Measurements from ENCODE around the gene KCNJ11.

DNA sequence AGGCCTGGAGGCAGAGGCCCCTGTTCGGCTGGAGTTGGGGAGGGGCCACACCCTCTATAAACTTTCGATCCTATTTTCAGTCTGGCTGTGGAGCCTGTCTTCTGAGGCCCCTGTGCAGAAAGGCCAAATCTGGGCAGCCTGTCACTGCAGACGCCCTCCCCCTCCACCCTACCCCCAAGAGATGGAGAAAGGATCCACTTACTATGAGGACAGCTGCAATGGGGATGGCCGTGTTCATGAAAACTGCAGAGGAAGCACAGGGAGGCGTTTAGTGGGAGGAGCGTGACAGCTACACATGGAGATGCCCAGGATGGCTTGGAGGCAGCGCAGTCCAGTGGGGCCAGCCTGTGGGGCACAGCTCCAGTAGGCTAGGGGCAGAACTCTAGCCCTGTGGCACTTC is 43.5 kb upstream of the KCNJ11 start:
- TF ChIP-seq POLR2A (IDR thresholded peaks at IDR 0.05; ENCODE audit: low read depth, low read length) = no peak
- no peak for TF ChIP-seq CTCF (IDR thresholded peaks at IDR 0.05; ENCODE audit: extremely low read depth in 1 of 2, insufficient read depth in 1 of 2, low read depth in 1 of 2, low read length in 2 of 2)
- no peak for TF ChIP-seq POLR2AphosphoS5 (IDR thresholded peaks at IDR 0.05; ENCODE audit: insufficient read depth, low read depth, low read length)
- TF ChIP-seq, protein P1, sequence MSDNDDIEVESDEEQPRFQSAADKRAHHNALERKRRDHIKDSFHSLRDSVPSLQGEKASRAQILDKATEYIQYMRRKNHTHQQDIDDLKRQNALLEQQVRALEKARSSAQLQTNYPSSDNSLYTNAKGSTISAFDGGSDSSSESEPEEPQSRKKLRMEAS (IDR thresholded peaks at IDR 0.05; ENCODE audit: insufficient read depth, insufficient read length) = no peak
- no peak for TF ChIP-seq EZH2 (IDR thresholded peaks at IDR 0.05; ENCODE audit: borderline replicate concordance, low read depth, low read length, severe bottlenecking)
- TF ChIP-seq JUN (IDR thresholded peaks at IDR 0.05; ENCODE audit: borderline replicate concordance, insufficient read depth, insufficient read length, low read depth) = no peak

Data from endothelial cell of umbilical vein (primary cell).